ENCODE measurements around the gene IL12RB2. TPM values are rescaled to one million over a fixed set of nuclear protein-coding genes. Genes with fewer than 3 reads are reported as not detected.

Gene IL12RB2
- total and polyA plus RNA-seq, 2 of the 13 experiments (the other 11 are each of a cell fraction or from before 2014, with no cell fraction given): not detected

GRCh38 chr1:67430358-67431155, 122.9 kb downstream of the IL12RB2 start, which contains the start of gene SERBP1 (continued):
- TF ChIP-seq NFE2 (CRISPR knock-in tag; IDR thresholded peaks at IDR 0.05): no peak
- 0 out of 2 replicates have a peak, but pooled peaks have one; percentile 73 for TF ChIP-seq MTERF4 (CRISPR knock-in tag; IDR thresholded peaks at IDR 0.05)
- TF ChIP-seq REL (CRISPR knock-in tag; conservative IDR thresholded peaks at IDR 0.05): peak; percentile 19; the same call in 1 of the 2 replicates
- no peak for TF ChIP-seq ZNF629 (CRISPR knock-in tag; conservative IDR thresholded peaks at IDR 0.05)
- no peak for TF ChIP-seq ZNF10 (CRISPR knock-in tag; IDR thresholded peaks at IDR 0.05; ENCODE audit: borderline replicate concordance, low read depth)
- no peak for TF ChIP-seq ZNF142 (CRISPR knock-in tag; IDR thresholded peaks at IDR 0.05)
- no peak for TF ChIP-seq MATR3 (CRISPR knock-in tag; IDR thresholded peaks at IDR 0.05)
- TF ChIP-seq IKZF4 (CRISPR knock-in tag; IDR thresholded peaks at IDR 0.05; ENCODE audit: borderline replicate concordance, low read depth, not compliant biosample characterization): no peak
- peak; percentile 48; the same call in 1 of the 2 replicates for TF ChIP-seq HNF4A (CRISPR knock-in tag; IDR thresholded peaks at IDR 0.05)
- peak; percentile 90 for TF ChIP-seq MXD1 (CRISPR knock-in tag; IDR thresholded peaks at IDR 0.05)
- TF ChIP-seq NFKB2 (CRISPR knock-in tag; IDR thresholded peaks at IDR 0.05; ENCODE audit: borderline replicate concordance): peak; percentile 79
- TF ChIP-seq MTA1 (CRISPR knock-in tag; IDR thresholded peaks at IDR 0.05; ENCODE audit: borderline replicate concordance): no peak
- no peak for TF ChIP-seq RBAK (CRISPR knock-in tag; IDR thresholded peaks at IDR 0.05)
- no peak for TF ChIP-seq GZF1 (CRISPR knock-in tag; IDR thresholded peaks at IDR 0.05)
- TF ChIP-seq POLR2G (IDR thresholded peaks at IDR 0.05; ENCODE audit: low read depth, low read length): peak; percentile 81
- 0 out of 2 replicates have a peak, but pooled peaks have one; percentile 42 for TF ChIP-seq ZBTB20 (CRISPR knock-in tag; IDR thresholded peaks at IDR 0.05; ENCODE audit: borderline replicate concordance, low read depth)
- TF ChIP-seq SYNCRIP (IDR thresholded peaks at IDR 0.05; ENCODE audit: insufficient read depth, low read depth, low read length): no peak
- TF ChIP-seq ZFYVE20 (CRISPR knock-in tag; IDR thresholded peaks at IDR 0.05; ENCODE audit: borderline replicate concordance, low read depth): no peak
- TF ChIP-seq, protein P1, sequence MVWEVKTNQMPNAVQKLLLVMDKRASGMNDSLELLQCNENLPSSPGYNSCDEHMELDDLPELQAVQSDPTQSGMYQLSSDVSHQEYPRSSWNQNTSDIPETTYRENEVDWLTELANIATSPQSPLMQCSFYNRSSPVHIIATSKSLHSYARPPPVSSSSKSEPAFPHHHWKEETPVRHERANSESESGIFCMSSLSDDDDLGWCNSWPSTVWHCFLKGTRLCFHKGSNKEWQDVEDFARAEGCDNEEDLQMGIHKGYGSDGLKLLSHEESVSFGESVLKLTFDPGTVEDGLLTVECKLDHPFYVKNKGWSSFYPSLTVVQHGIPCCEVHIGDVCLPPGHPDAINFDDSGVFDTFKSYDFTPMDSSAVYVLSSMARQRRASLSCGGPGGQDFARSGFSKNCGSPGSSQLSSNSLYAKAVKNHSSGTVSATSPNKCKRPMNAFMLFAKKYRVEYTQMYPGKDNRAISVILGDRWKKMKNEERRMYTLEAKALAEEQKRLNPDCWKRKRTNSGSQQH (CRISPR knock-in tag; IDR thresholded peaks at IDR 0.05; ENCODE audit: low read depth): peak; percentile 82; the same call in 1 of the 2 replicates
- TF ChIP-seq ZSCAN22 (CRISPR knock-in tag; IDR thresholded peaks at IDR 0.05): no peak
- peak; percentile 56; the same call in 1 of the 2 replicates for TF ChIP-seq RFXANK (CRISPR knock-in tag; IDR thresholded peaks at IDR 0.05)
